ENCODE results near the gene MARK3.

DNA sequence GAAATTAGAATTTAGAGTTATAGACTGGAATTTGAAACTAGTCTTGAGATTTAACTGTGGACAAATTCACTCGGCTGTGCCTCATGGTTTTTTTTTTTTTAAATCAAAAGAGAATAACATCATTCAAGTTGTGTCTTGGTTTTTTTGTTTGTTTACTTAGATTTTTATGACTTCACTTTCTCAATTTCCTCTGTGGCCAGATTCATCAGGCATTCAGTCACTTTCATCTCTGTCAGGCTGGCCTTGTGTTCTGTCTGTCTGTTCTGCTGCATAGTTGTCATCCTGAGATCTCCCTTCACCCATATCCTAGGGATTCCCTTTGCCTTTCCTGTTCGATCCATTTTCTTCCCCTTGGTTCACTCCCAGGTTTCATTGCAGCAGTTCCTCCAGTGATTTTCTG lies 10.0 kb downstream of the MARK3 start:
- TF ChIP-seq POLR2A (IDR thresholded peaks at IDR 0.05) = no peak
- TF ChIP-seq, protein P1, sequence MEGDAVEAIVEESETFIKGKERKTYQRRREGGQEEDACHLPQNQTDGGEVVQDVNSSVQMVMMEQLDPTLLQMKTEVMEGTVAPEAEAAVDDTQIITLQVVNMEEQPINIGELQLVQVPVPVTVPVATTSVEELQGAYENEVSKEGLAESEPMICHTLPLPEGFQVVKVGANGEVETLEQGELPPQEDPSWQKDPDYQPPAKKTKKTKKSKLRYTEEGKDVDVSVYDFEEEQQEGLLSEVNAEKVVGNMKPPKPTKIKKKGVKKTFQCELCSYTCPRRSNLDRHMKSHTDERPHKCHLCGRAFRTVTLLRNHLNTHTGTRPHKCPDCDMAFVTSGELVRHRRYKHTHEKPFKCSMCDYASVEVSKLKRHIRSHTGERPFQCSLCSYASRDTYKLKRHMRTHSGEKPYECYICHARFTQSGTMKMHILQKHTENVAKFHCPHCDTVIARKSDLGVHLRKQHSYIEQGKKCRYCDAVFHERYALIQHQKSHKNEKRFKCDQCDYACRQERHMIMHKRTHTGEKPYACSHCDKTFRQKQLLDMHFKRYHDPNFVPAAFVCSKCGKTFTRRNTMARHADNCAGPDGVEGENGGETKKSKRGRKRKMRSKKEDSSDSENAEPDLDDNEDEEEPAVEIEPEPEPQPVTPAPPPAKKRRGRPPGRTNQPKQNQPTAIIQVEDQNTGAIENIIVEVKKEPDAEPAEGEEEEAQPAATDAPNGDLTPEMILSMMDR (IDR thresholded peaks at IDR 0.05) = no peak
